Kidney epithelial cell (primary cell): ENCODE results near the gene DHX32. TPM values are rescaled to one million over a fixed set of nuclear protein-coding genes. Genes with fewer than 3 reads are reported as not detected.

Experiments used
- DNase-seq: peaks from one replicate; pipeline ENCODE4 v3.0.0-alpha.2; 2010; ENCODE audit warnings: low read depth
- H3K27me3 ChIP-seq: 2 replicates; pipeline ENCODE4 v1.6.0; 2011; ENCODE audit warnings: low read length; ENCODE audit not compliant: control insufficient read depth, insufficient read depth
- H3K36me3 ChIP-seq: 2 replicates; pipeline ENCODE4 v1.5.1; 2011; ENCODE audit warnings: low read length; ENCODE audit not compliant: control insufficient read depth, insufficient read depth
- H3K4me3 ChIP-seq: 2 replicates; pipeline ENCODE4 v1.5.1; 2011; ENCODE audit warnings: low read depth, mild to moderate bottlenecking, control low read depth, low read length
- CTCF ChIP-seq: IDR thresholded peaks from 2 replicates; pipeline ENCODE4 v1.5.1; 2011; ENCODE audit warnings: mild to moderate bottlenecking, moderate library complexity, low read length, control low read depth, inconsistent platforms; ENCODE audit not compliant: insufficient read depth, poor library complexity, severe bottlenecking
- total RNA-seq: library from RNA; depleted of rRNA; stranded (reverse); fragments of >200 nt; gene quantifications from 2 replicates; pipeline ENCODE4 v1.2.3, GENCODE V29; 2015

Gene DHX32
- total RNA-seq, 1 donor from 2014 or later: 33.4 TPM

- Histone ChIP-seq H3K27me3 (no peaks in the 10 kb centered on the region), H3K36me3 (peaks cover 3% of the 10 kb centered on the region), H3K4me3 (no peak overlapping the region)
- no peak for DNase-seq
- TF ChIP-seq CTCF: no peak
Observed at GRCh38 chr10:125828311-125828710, 52.8 kb downstream of the DHX32 start.

DNA sequence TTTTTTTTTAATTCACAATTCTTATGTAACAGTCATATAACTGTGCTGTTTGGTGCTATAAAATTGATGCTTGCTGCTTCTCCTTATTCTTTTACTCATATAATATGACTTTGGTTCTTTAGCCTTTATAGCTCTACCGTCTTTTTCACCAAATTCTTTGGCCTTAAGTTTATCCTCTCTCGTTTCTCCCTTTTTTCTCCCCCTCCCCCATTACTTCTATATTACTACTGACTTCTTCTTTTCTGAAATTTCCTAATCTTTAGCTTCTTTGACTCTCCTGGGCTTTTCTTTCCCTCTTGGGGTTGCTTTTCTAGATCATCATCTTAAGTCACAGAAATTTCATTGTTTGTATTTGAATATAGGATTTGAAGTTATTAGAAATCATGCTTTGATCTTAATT, 54.0 kb downstream of the DHX32 start:
- TF ChIP-seq CTCF: no peak
- Histone ChIP-seq H3K4me3 (no peak overlapping the region), H3K27me3 (no peaks in the 10 kb centered on the region), H3K36me3 (peaks cover 3% of the 10 kb centered on the region)
- DNase-seq: no peak

- peaks cover 3% of the 10 kb centered on the region for H3K36me3 ChIP-seq
- no peak for TF ChIP-seq CTCF
- no peaks in the 10 kb centered on the region for H3K27me3 ChIP-seq
- DNase-seq: no peak
- H3K4me3 ChIP-seq: peak overlapping the region; percentile 77
Observed at GRCh38 chr10:125824736-125825135, 56.4 kb downstream of the DHX32 start.

GRCh38 chr10:125823663-125824251, 57.3 kb downstream of the DHX32 start:
- Histone ChIP-seq H3K4me3 (peak overlapping the region; percentile 77), H3K27me3 (no peaks in the 10 kb centered on the region), H3K36me3 (peaks cover 3% of the 10 kb centered on the region)
- no peak for DNase-seq
- no peak for TF ChIP-seq CTCF

DNA sequence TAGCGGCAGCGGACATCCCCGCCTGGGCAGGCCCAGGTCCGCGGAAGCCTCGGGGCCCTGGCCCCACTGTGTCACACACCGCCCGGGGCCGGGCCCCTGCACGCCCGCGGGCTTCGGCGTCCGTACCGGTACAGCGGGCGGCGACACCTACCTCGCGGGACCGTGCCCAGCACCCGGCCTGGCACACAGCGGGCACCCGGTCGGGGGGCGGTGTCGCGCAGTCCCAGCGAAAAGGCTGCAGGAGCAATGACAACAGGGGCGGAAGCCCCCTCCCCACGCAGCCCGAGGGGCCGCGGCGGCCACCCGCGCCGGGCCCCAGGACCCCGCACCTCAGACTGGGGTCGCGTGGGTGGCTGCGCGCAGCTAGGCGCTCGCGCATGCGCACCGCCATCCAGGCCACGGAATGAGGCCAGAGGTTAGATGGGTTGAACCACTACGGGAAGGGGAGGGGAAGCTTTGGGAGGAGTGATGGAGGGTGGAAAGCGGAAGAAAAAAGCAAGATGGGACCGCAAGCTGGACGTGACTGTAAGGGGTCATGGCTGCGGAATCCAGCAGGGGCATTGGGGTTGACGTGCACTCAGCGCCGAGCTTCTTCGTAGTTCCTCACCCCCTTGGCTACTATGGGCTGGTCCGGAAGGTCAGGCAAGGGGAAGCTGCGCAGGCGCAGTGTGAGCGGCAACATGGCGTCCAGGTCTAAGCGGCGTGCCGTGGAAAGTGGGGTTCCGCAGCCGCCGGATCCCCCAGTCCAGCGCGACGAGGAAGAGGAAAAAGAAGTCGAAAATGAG, 58.0 kb downstream of the DHX32 start, which contains the start of the genes BCCIP and UROS:
Gene BCCIP (plus strand): TSS at position 669 of the 785 bp plus-strand sequence. CDS start 12 bp downstream, at position 681.
Gene UROS (minus strand): TSS at position 381 of the 785 bp plus-strand sequence. CDS start 6,759 bp downstream, outside the sequence.
- Histone ChIP-seq H3K36me3 (peaks cover 1% of the 10 kb centered on the region), H3K27me3 (no peaks in the 10 kb centered on the region), H3K4me3 (peak within 1 kb of the TSS; percentile 77)
- DNase-seq: peak; percentile 37
- no peak for TF ChIP-seq CTCF

DNA sequence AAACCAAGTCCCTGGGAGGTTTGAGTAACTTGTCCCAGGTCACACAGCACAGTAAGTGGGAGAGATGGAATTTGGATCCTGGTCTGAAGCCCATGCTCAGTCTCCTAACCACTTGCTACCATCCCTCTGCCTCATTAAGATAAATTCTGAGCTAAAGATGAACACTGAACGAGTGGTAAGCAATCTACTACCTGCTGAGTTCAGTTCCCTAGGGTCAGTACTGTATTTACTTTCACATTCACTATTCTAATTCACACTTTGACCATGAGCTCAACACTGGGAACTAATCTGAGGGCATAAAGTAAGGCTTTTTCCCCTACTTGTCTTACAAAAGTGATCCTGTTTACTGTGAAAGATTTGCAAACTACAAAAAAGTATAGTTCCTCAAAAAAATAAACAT, 60.4 kb downstream of the DHX32 start:
- H3K27me3 ChIP-seq: no peaks in the 10 kb centered on the region
- DNase-seq: no peak
- H3K36me3 ChIP-seq: no peaks in the 10 kb centered on the region
- TF ChIP-seq CTCF: no peak
- H3K4me3 ChIP-seq: no peak overlapping the region
